HL-60 (cell line): Measurements from ENCODE around the gene RAET1G.

Source experiments
- DNase-seq, 2 experiments: peaks; one replicate each; pipeline ENCODE4 v3.0.0-alpha.2; 2010 to 2020; ENCODE audit warnings: low read depth in 1 of 2, low spot score in 1 of 2
- H3K27ac ChIP-seq: fragments of 250-450 bp; sonication (Bioruptor Pico); replicated peaks from 2 replicates; pipeline ENCODE4 v1.5.1; 2020; ENCODE audit warnings: mild to moderate bottlenecking, moderate library complexity
- H3K27me3 ChIP-seq: fragments of 250-450 bp; sonication (Bioruptor Pico); 2 replicates; pipeline ENCODE4 v1.5.1; 2021; ENCODE audit warnings: mild to moderate bottlenecking, moderate library complexity; ENCODE audit not compliant: insufficient read depth, poor library complexity, severe bottlenecking
- H3K4me3 ChIP-seq: replicated peaks from 2 replicates; pipeline ENCODE4 v1.5.1; 2011; ENCODE audit warnings: mild to moderate bottlenecking, control low read depth, low read length; ENCODE audit not compliant: insufficient read depth
- CTCF ChIP-seq: IDR thresholded peaks from one replicate; pipeline ENCODE4 v1.5.1; 2011; ENCODE audit warnings: low read length, control low read depth, inconsistent platforms; ENCODE audit not compliant: insufficient read depth
- GABPA ChIP-seq: IDR thresholded peaks from 2 replicates; pipeline ENCODE4 v1.6.1; 2012; ENCODE audit warnings: low read depth
- POLR2AphosphoS5 ChIP-seq: IDR thresholded peaks from 2 replicates; pipeline ENCODE4 v1.6.1; 2012; ENCODE audit warnings: low read depth
- REST ChIP-seq: IDR thresholded peaks from 2 replicates; pipeline ENCODE4 v1.6.1; 2012; ENCODE audit warnings: low read depth; ENCODE audit not compliant: insufficient replicate concordance
- SPI1 ChIP-seq: IDR thresholded peaks from 2 replicates; pipeline ENCODE4 v1.6.1; 2012; ENCODE audit warnings: low read depth, mild to moderate bottlenecking, borderline replicate concordance

RAET1G gene

GRCh38 chr6:149935668-149936067, 12.7 kb upstream of the RAET1G start:
- no peak for TF ChIP-seq CTCF
- TF ChIP-seq REST = no peak
- no peak for TF ChIP-seq SPI1
- no peak for TF ChIP-seq GABPA
- no peak for TF ChIP-seq POLR2AphosphoS5
- DNase-seq = no peak
- Histone ChIP-seq H3K27me3 (peaks cover 65% of the 10 kb centered on the region), H3K4me3 (no peak overlapping the region), H3K27ac (no peak overlapping the region)

GRCh38 chr6:149935246-149935645, 12.3 kb upstream of the RAET1G start:
- Histone ChIP-seq H3K4me3 (no peak overlapping the region), H3K27me3 (peaks cover 65% of the 10 kb centered on the region)
- TF ChIP-seq REST (no peak), CTCF (no peak), GABPA (no peak), SPI1 (no peak), POLR2AphosphoS5 (no peak)

GRCh38 chr6:149934249-149935156, 11.6 kb upstream of the RAET1G start:
- peak in 1 of 2 experiments; percentile 59 for DNase-seq
- peaks cover 64% of the 10 kb centered on the region for H3K27me3 ChIP-seq

More at GRCh38 chr6:149935246-149935645, 12.3 kb upstream of the RAET1G start:
- no peak for DNase-seq
- H3K27ac ChIP-seq = no peak overlapping the region

More at GRCh38 chr6:149934249-149935156, 11.6 kb upstream of the RAET1G start:
- no peak overlapping the region for H3K4me3 ChIP-seq
- H3K27ac ChIP-seq = no peak overlapping the region
- no peak for TF ChIP-seq REST
- TF ChIP-seq CTCF = peak; percentile 47
- TF ChIP-seq POLR2AphosphoS5 = no peak
